Measurements from ENCODE around the gene HACE1.
"Not testable (repeated sequence)": the region's sequence is repeated elsewhere in the genome, so short reads cannot be mapped to it uniquely, and the experiment has no call there.

Gene HACE1

GRCh38 chr6:104828478-104828877, 31.2 kb downstream of the HACE1 start:
- no peak for DNase-seq

DNA sequence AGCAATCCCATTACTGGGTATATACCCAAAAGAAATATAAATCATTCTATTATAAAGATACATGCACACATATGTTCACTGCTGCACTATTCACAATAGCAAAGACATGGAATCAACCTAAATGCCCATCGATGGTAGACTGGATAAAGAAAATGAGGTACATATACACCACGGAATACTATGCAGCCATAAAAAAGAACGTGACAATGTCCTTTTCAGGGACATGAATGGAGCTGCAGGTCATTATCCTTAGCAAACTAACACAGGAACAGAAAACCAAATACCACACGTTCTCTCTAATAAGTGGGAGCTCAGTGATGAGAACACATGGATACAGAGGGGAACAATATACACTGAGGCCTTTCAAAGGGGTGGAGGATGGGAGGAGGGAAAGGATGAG, 38.9 kb downstream of the HACE1 start:
- not testable (repeated sequence) for DNase-seq

GRCh38 chr6:104816125-104816524, 43.6 kb downstream of the HACE1 start:
- no peak for DNase-seq

- DNase-seq = no peak
These were observed 45.0 kb downstream of the HACE1 start for GRCh38 chr6:104814743-104815142.

- DNase-seq = no peak
These were observed 46.2 kb downstream of the HACE1 start for GRCh38 chr6:104813552-104813951.

- no peak for DNase-seq
These were observed 50.6 kb downstream of the HACE1 start for GRCh38 chr6:104809116-104809515.

DNA sequence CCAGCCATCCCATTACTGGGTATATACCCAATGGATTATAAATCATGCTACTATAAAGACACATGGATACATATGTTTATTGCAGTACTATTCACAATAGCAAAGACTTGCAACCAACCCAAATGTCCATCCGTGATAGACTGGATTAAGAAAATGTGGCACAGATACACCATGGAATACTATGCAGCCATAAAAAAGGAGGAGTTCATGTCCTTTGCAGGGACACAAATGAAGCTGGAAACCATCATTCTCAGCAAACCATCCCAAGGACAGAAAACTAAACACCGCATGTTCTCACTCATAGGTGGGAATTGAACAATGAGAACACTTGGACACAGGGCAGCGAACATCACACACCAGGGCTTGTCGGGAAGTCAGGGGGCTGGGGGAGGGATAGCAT, 54.4 kb downstream of the HACE1 start:
- not testable (repeated sequence) for DNase-seq

- DNase-seq = no peak
These were observed 60.5 kb downstream of the HACE1 start for GRCh38 chr6:104799134-104799657.

DNA sequence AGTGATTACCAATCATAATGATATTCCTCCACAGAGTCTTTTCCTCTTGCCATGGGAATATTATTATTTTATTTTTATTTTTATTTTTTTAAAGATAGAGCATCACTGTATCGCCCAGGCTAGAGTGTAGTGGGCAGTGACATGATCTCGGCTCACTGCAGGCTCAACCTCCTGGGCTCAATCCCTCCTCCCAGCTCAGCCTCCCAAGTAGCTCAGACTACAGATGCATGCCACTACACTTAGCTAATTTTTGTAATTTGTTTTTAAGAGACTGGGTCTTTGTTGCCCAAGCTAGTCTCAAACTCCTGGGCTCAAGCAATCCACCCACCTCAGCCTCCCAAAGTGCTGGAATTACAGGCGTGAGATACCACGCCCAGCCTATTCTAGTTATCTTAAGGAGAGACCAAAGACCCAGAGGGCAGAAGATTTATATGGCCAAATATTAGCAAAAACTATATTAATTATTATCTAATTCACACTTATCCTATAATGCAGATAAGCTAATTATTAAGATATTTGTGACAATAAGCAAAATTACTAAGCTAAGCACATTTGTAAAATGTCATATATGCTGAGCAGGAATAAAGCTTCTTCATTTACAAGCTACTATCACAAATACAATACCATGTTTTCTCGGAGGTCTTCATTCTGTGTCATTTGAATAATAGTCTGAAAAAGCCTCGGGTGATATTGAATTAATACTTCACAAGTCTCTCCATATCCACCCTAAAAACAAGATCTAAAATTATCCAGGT, 63.5 kb downstream of the HACE1 start:
- no peak for DNase-seq

GRCh38 chr6:104795363-104795762, 64.4 kb downstream of the HACE1 start:
- peak in 1 of 3 experiments; percentile 22 for DNase-seq

- DNase-seq = peak in 1 of 3 experiments; percentile 22
These were observed 69.9 kb downstream of the HACE1 start for GRCh38 chr6:104789770-104790190.

GRCh38 chr6:104788400-104788799, 71.3 kb downstream of the HACE1 start:
- DNase-seq = no peak

DNA sequence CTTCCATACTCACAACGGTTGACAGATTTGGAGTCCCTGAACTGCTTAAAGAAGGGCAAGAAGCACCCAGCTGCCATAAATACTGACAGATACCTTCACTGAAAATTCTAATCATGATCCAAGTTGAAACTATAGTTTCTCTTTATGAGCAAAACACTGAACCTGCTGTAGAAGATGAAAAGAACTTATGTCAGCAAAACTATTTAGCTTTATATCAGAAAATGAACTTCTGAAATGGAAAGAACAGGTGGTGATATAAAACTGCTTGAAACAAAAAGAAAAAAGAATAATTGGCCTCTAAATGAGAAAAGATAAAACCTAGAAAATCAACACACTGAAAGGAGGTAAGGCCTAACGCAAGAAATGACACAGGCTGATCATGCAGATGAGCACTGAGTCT, 72.4 kb downstream of the HACE1 start:
- no peak for DNase-seq

GRCh38 chr6:104784884-104785283, 74.8 kb downstream of the HACE1 start:
- no peak for DNase-seq

GRCh38 chr6:104771258-104771832, 88.4 kb downstream of the HACE1 start:
- DNase-seq = peak in 2 of 3 experiments; percentile 9 to 45

DNA sequence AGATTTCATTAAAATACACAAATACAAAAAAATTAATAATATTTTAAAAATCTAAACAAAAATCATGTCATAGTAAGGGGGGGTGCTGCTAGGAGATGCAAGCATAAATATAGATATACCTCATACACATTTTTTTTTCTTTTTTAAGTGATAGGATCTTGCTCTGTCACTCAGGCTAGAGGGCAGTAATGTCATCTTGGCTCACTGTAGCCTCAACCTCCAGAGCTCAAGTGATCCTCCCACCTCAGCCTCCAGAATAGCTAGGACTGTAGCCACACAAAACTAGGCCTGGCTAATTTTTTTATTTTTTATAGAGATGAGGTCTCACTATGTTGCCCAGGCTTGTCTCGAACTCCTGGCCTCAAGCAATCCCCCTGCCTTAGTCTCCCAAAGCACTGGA, 90.8 kb downstream of the HACE1 start:
- no peak for DNase-seq

DNA sequence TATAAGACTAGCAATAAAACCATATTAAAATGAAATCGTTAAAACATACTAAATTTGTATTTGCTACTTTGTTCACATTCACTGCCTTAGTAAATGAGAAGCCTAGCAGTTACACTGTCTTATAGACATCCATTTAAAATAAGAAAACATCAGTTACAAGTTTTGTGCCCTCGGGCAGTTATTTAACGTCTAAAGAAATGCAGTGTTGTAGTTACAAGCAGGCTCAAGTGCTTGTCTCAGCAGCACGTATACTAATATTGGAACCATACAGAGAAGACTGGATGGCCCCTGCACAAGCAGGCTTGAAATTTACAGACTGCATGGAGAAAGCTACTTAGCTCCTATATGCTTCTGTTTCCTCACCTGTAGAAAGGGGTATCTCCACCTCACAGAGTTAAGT, 93.1 kb downstream of the HACE1 start:
- DNase-seq = no peak

DNA sequence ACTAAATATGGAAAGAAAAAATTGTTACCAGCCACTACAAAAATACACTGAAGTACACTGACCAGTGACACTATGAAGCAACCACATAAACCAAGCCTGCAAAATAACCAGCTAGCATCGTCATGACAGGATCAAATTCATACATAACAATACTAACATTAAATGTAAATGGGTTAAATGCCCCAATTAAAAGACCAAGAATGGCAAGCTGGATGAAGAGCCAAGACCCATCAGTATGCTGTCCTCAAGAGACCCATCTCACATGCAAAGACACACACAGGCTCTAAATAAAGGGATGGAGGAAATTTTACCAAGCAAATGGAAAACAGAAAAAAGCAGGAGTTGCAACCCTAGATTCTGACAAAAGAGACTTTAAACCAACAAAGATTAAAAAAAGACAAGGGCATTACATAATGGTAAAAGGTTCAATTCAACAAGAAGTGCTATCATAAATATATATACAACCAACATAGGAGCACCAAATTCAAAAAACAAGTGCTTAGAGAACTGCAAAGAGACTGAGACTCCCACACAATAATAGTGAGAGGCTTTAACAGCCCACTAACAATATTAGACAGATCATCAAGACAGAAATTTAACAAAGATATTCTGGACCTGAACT, 104.8 kb downstream of the HACE1 start:
- DNase-seq = no peak

DNA sequence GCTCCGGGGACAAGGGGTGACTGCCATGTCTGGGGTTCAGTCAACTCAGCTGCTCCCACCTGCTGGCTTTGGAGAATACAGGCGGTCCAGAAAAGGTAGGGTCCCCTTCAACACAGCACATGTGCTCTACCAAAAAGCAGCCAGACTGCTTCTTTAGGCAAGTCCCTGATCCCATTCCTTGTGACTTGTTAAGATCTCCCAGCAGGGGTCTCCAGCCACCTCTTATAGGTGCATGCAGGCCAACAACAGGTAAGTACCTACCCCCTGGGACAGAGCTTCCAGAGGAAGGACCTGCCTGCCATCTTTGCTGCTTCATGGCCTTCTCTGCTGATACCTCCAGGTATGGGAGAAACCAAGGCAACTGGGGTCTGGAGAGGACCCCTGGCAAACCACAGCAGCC, 106.5 kb downstream of the HACE1 start:
- no peak for DNase-seq

DNA sequence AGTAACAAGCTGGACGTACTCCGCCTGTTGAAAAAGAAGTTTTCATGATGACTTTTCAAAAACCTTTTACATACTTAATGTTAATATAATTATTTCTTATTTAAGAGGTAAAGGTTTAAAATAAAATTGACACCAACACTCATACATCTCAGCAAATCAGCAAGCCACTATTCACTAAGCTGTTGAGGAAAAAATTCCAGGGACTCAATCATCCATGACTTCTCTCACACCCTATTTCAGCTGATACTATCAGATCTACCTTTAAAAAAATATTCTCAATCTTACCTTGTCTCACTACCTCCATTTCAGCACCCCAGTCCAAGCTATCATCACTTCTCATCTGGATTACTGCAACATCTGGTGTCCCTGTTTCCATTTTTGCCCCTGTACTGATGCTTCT, 109.3 kb downstream of the HACE1 start:
- DNase-seq = no peak

DNA sequence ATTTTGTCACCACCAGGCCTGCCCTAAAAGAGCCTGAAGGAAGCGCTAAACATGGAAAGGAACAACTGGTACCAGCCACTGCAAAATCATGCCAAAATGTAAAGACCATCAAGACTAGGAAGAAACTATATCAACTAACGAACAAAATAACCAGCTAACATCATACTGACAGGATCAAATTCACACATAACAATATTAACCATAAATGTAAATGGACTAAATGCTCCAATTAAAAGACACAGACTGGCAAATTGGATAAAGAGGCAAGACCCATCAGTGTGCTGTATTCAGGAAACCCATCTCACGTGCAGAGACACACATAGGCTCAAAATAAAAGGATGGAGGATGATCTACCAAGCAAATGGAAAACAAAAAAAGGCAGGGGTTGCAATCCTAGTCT, 120.6 kb downstream of the HACE1 start:
- not testable (repeated sequence) for DNase-seq

DNA sequence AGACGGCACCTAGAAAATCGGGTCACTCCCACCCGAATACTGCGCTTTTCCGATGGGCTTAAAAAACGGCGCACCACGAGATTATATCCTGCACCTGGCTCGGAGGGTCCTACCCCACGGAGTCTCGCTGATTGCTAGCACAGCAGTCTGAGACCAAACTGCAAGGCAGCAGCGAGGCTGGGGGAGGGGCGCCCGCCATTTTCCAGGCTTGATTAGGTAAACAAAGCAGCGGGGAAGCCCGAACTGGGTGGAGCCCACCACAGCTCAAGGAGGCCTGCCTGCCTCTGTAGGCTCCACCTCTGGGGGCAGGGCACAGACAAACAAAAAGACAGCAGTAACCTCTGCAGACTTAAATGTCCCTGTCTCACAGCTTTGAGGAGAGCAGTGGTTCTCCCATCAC, 122.2 kb downstream of the HACE1 start:
- DNase-seq = not testable (repeated sequence)

- DNase-seq = no peak
These were observed 123.2 kb downstream of the HACE1 start for GRCh38 chr6:104736545-104736944.

- no peak for DNase-seq
These were observed 129.3 kb downstream of the HACE1 start for GRCh38 chr6:104730450-104730849.
